Stimulated activated effector memory CD8-positive, alpha-beta T cell treated with anti-CD3 and anti-CD28 coated beads, Interleukin-12 subunit alpha, Interleukin-12 subunit beta, amount 100 ng/mL, for 72 hours (primary cell): ENCODE results near the gene ZCCHC24.
A peak's percentile ranks its signal among the peaks of the same experiment; 100 is the strongest.

Source experiments
- ATAC-seq: fragments of 150-1000 bp; cut with Tn5 transposase; 2 replicates; pipeline ENCODE4 v1.10.0; 2021
- DNase-seq, 2 donors: peaks; one replicate each; pipeline ENCODE4 v3.0.0; 2021 to 2022; ENCODE audit warnings: low spot score in 2 of 2
- H3K27ac Mint-ChIP-seq: one replicate; pipeline ENCODE4 v1.8.0; 2022; ENCODE audit warnings: mild to moderate bottlenecking, mixed read lengths
- H3K36me3 Mint-ChIP-seq: one replicate; pipeline ENCODE4 v1.8.0; 2022; ENCODE audit warnings: mild to moderate bottlenecking, mixed read lengths
- H3K4me1 Mint-ChIP-seq: one replicate; pipeline ENCODE4 v1.8.0; 2022; ENCODE audit warnings: mixed read lengths
- H3K4me3 Mint-ChIP-seq: one replicate; pipeline ENCODE4 v1.8.0; 2022; ENCODE audit warnings: mild to moderate bottlenecking, mixed read lengths
- H3K9me3 Mint-ChIP-seq: one replicate; pipeline ENCODE4 v1.8.0; 2022; ENCODE audit warnings: mixed read lengths

The ZCCHC24 gene

GRCh38 chr10:79385392-79385795, 60.0 kb downstream of the ZCCHC24 start:
- no peaks in the 10 kb centered on the region for H3K36me3 Mint-ChIP-seq
- DNase-seq (no peak), ATAC-seq (no peak)
- no peak overlapping the region for H3K4me3 Mint-ChIP-seq
- H3K9me3 Mint-ChIP-seq: no peaks in the 10 kb centered on the region
- no peaks in the 10 kb centered on the region for H3K4me1 Mint-ChIP-seq
- H3K27ac Mint-ChIP-seq: no peak overlapping the region

GRCh38 chr10:79384773-79385391, 60.5 kb downstream of the ZCCHC24 start:
- ATAC-seq (no peak), DNase-seq (no peak)
- H3K4me1 Mint-ChIP-seq: no peaks in the 10 kb centered on the region
- no peak overlapping the region for H3K4me3 Mint-ChIP-seq
- no peak overlapping the region for H3K27ac Mint-ChIP-seq
- no peaks in the 10 kb centered on the region for H3K36me3 Mint-ChIP-seq
- H3K9me3 Mint-ChIP-seq: no peaks in the 10 kb centered on the region

GRCh38 chr10:79383974-79384606, 61.3 kb downstream of the ZCCHC24 start:
- H3K4me3 Mint-ChIP-seq: no peak overlapping the region
- no peak overlapping the region for H3K27ac Mint-ChIP-seq
- ATAC-seq: no peak
- no peak for DNase-seq
- no peaks in the 10 kb centered on the region for H3K4me1 Mint-ChIP-seq
- no peaks in the 10 kb centered on the region for H3K9me3 Mint-ChIP-seq
- H3K36me3 Mint-ChIP-seq: no peaks in the 10 kb centered on the region

- no peak for ATAC-seq
- H3K36me3 Mint-ChIP-seq: no peaks in the 10 kb centered on the region
- no peaks in the 10 kb centered on the region for H3K4me1 Mint-ChIP-seq
- no peak overlapping the region for H3K4me3 Mint-ChIP-seq
- H3K27ac Mint-ChIP-seq: no peak overlapping the region
- no peaks in the 10 kb centered on the region for H3K9me3 Mint-ChIP-seq
- no peak for DNase-seq
These were observed 62.9 kb downstream of the ZCCHC24 start for GRCh38 chr10:79382491-79382941.

GRCh38 chr10:79381804-79382221, 63.6 kb downstream of the ZCCHC24 start:
- Mint-ChIP-seq H3K4me3 (no peak overlapping the region), H3K4me1 (no peaks in the 10 kb centered on the region), H3K27ac (no peak overlapping the region), H3K9me3 (no peaks in the 10 kb centered on the region), H3K36me3 (no peaks in the 10 kb centered on the region)
- ATAC-seq (no peak), DNase-seq (no peak)

GRCh38 chr10:79380946-79381721, 64.3 kb downstream of the ZCCHC24 start:
- H3K27ac Mint-ChIP-seq: no peak overlapping the region
- no peak for ATAC-seq
- H3K36me3 Mint-ChIP-seq: no peaks in the 10 kb centered on the region
- DNase-seq: no peak
- H3K4me1 Mint-ChIP-seq: no peaks in the 10 kb centered on the region
- no peak overlapping the region for H3K4me3 Mint-ChIP-seq
- H3K9me3 Mint-ChIP-seq: no peaks in the 10 kb centered on the region

GRCh38 chr10:79380125-79380945, 65.1 kb downstream of the ZCCHC24 start:
- Mint-ChIP-seq H3K4me3 (no peak overlapping the region), H3K9me3 (no peaks in the 10 kb centered on the region), H3K36me3 (no peaks in the 10 kb centered on the region), H3K27ac (no peak overlapping the region), H3K4me1 (no peaks in the 10 kb centered on the region)
- ATAC-seq (no peak), DNase-seq (peak in 1 of 2 donors; percentile 43)

- DNase-seq: no peak
- H3K9me3 Mint-ChIP-seq: no peaks in the 10 kb centered on the region
- no peaks in the 10 kb centered on the region for H3K36me3 Mint-ChIP-seq
- H3K27ac Mint-ChIP-seq: no peak overlapping the region
- H3K4me3 Mint-ChIP-seq: no peak overlapping the region
- ATAC-seq: no peak
- H3K4me1 Mint-ChIP-seq: peaks cover 4% of the 10 kb centered on the region
These were observed 65.8 kb downstream of the ZCCHC24 start for GRCh38 chr10:79379512-79380124.

DNA sequence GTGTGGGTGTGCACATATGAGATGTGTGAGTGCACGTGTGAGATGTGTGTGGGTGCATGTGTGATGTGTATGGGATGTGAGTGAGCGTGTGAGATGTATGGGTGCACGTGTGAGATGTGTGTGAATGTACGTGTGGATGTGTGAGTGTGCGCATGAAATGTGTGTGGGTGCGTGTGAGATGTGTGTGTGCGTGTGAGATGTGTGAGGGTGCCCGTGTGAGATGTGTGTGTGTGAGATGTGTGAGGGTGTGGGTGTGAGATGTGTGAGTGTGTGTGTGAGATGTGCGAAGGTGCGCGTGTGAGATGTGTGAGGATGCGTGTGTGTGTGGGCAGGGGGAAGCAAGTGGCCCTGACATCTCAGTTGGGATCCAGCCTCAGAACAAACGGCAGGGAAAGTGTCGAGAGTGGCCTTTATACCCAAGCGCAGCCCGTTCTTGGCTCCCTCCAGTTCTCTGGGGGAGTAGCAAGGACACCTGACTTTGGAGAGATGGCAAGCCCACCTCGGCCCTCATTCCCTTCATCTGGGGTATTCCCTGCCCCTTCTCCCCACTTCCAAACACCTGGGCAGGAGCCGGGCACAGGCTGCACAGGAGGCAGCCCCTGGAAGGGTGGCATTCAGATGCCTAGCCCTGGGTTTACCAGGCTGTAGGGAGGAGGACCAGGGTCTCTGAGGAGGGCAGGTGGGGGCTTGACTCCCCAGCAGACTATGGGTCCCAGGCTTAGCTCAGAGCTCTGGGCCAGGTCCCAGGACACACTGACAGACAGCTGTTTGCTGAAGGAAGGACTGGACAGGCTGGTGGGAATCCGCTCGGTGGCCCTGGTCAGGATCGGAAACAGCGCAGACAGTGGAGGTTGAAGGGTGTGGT, 66.5 kb downstream of the ZCCHC24 start:
- Mint-ChIP-seq H3K9me3 (no peaks in the 10 kb centered on the region), H3K4me1 (peaks cover 6% of the 10 kb centered on the region), H3K36me3 (no peaks in the 10 kb centered on the region), H3K27ac (no peak overlapping the region), H3K4me3 (no peak overlapping the region)
- DNase-seq (peak in 1 of 2 donors; percentile 34), ATAC-seq (no peak)

GRCh38 chr10:79378383-79378646, 67.1 kb downstream of the ZCCHC24 start:
- no peaks in the 10 kb centered on the region for H3K36me3 Mint-ChIP-seq
- ATAC-seq (no peak), DNase-seq (no peak)
- H3K4me1 Mint-ChIP-seq: peaks cover 6% of the 10 kb centered on the region
- no peak overlapping the region for H3K4me3 Mint-ChIP-seq
- H3K27ac Mint-ChIP-seq: no peak overlapping the region
- H3K9me3 Mint-ChIP-seq: no peaks in the 10 kb centered on the region

GRCh38 chr10:79377557-79378382, 67.7 kb downstream of the ZCCHC24 start:
- H3K27ac Mint-ChIP-seq: no peak overlapping the region
- H3K36me3 Mint-ChIP-seq: no peaks in the 10 kb centered on the region
- no peaks in the 10 kb centered on the region for H3K9me3 Mint-ChIP-seq
- no peak overlapping the region for H3K4me3 Mint-ChIP-seq
- H3K4me1 Mint-ChIP-seq: peaks cover 6% of the 10 kb centered on the region
- DNase-seq: no peak
- no peak for ATAC-seq

GRCh38 chr10:79376751-79377556, 68.5 kb downstream of the ZCCHC24 start:
- no peaks in the 10 kb centered on the region for H3K9me3 Mint-ChIP-seq
- DNase-seq: peak in 1 of 2 donors; percentile 39
- H3K27ac Mint-ChIP-seq: no peak overlapping the region
- no peak overlapping the region for H3K4me3 Mint-ChIP-seq
- no peaks in the 10 kb centered on the region for H3K36me3 Mint-ChIP-seq
- H3K4me1 Mint-ChIP-seq: peaks cover 6% of the 10 kb centered on the region
- no peak for ATAC-seq

DNA sequence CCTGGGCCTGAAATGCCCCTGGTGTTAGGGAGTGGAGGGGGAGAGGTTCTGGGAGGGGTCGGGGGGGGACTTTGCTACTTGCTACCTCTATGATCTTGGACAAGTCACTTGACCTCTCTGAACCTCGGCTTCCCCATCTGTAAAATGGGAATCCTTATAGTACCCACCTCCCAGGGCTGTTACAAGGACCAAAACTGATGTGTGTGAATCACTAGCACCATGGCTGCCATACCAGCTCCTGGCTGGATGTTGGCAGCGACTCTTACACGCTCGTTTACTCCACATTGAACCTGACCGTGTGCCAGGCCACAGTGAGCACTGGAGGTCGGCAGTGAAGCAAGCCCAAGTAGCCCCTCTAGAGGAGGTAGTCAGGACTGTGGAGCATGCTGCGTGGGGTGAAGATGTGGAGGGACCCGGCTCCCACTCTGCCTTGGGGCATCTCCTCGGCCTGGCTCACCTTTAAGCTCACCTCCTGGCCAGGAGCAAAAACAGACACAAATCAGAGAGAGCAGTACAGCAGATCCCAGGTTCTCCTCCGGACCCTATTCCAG, 69.3 kb downstream of the ZCCHC24 start:
- H3K36me3 Mint-ChIP-seq: no peaks in the 10 kb centered on the region
- no peak for DNase-seq
- peak overlapping the region; percentile 30 for H3K27ac Mint-ChIP-seq

More for the DNA sequence above, 69.3 kb downstream of the ZCCHC24 start:
- no peak overlapping the region for H3K4me3 Mint-ChIP-seq
- peaks cover 3% of the 10 kb centered on the region for H3K9me3 Mint-ChIP-seq
- no peak for ATAC-seq
- peaks cover 6% of the 10 kb centered on the region for H3K4me1 Mint-ChIP-seq
